Stimulated activated CD4-positive, alpha-beta T cell treated with anti-CD3 and anti-CD28 coated beads, Interleukin-1b, Interleukin-23, amount 100 ng/mL, for 48 hours (primary cell): Measurements from ENCODE around the gene F8.
"Not testable (repeated sequence)": the region's sequence is repeated elsewhere in the genome, so short reads cannot be mapped to it uniquely, and the experiment has no call there.

ENCODE experiments used
- DNase-seq: peaks from one replicate; pipeline ENCODE4 v3.0.0-alpha.2; 2020

F8 gene

DNA sequence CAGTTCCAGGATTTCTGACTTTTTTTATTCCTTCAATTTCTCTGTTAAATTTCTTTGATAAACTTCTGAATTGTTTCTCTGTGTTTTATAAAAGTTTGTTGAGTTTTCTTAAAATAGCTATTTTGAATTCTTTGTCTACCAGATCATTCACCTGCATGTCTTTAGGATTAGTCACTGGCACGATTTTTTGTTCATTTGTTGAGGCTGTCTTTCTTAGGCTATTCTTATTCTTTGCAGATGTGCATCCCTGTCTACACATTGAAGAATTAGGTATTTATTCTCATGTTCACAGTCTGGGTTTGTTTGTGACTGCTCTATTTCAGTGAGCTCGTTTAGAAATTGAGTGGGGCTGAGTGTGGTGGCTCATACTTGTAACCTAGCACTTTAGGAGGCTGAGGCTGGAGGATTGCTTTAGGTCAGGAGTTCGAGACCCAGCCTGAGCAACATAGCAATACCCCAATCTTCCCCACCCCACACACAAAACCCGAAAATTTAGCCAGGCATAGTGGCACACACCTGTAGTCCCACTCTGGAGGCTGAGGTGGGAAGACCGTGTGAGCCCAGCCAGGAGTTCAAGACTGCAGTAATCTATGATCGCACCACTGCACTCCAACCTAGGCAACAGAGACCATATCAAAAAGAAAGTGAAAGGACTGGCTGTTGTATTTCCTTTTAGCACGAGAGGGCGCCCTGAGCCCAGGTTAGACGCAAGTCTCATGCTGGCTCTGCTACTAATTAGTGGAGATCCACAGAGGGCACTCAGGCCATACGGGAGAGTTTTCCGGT, 42.0 kb downstream of the F8 start:
- peak; percentile 74 for DNase-seq

GRCh38 chrX:154979629-154980028, 42.9 kb downstream of the F8 start:
- no peak for DNase-seq

GRCh38 chrX:154968353-154968752, 54.2 kb downstream of the F8 start:
- no peak for DNase-seq

DNA sequence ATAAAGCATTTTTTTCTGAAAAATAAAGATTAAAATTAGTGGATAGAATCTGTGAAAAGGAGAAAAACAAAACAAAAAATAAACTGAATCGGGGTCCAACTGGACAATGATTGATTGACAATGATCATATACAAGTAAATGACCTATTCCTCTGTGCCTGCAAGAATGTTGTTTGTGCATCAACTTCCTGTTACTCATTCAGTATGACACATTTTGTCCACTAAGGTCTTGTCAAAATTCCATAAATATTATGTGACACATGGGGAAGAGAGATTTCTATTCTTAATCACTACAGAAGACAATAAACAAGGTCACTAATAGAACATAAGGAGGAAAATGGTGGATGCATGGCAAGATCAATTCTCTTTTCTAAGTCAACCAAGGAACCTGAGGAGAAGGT, 54.9 kb downstream of the F8 start:
- no peak for DNase-seq

- DNase-seq, result no peak
These were observed 60.6 kb downstream of the F8 start for GRCh38 chrX:154961947-154962346.

DNA sequence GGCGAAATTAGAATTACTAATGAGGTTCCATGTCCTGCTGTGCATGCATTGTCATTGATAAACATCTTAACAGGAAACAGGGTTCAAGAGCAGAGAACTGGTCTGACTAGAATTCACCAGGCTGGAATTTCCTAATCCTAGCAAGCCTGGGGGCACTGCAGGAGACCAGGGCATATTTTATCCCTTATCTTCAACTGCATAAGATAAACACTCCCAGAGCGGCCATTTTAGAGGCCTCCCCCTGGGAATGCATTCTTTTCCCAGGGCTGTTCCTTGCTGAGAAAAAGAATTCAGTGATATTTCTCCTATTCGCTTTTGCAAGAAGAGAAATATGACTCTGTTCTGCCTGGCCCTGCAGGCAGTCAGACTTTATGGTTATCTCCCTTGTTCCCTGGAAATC, 66.7 kb downstream of the F8 start:
- not testable (repeated sequence) for DNase-seq

- not testable (repeated sequence) for DNase-seq
These were observed 83.3 kb downstream of the F8 start for GRCh38 chrX:154939265-154939664.

DNA sequence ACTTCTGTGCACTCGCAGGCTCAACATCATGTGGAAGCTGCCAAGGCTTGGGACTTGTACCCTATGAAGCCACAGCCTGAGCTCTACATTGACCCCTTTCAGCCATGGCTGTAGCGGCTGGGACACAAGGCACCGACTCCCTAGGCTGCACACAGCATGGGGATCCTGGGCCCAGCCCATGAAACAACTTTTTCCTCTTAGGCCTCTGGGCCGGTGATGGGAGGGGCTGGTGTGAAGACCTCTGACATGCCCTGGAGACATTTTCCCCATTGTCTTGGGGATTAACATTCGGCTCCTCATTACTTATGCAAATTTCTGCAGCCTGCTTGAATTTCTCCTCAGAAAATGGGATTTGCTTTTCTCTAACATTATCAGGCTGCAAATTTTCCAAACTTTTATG, 97.8 kb downstream of the F8 start:
- not testable (repeated sequence) for DNase-seq

GRCh38 chrX:154918060-154918483, 104.5 kb downstream of the F8 start:
- no peak for DNase-seq

- no peak for DNase-seq
These were observed 108.5 kb downstream of the F8 start for GRCh38 chrX:154914052-154914451.

DNA sequence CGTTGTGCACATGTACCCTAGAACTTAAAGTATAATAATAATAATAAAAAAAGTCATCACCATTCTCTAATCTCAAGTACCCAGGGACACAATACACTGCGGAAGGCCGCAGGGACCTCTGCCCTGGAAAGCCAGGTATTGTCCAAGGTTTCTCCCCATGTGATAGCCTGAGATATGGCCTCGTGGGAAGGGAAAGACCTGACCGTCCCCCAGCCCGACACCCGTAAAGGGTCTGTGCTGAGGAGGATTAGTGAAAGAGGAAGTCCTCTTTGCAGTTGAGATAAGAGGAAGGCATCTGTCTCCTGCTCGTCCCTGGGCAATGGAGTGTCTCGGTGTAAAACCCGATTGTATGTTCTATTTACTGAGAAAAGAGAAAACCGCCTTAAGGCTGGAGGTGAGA, 112.0 kb downstream of the F8 start:
- DNase-seq, result not testable (repeated sequence)

- not testable (repeated sequence) for DNase-seq
These were observed 112.5 kb downstream of the F8 start for GRCh38 chrX:154910048-154910447.

DNA sequence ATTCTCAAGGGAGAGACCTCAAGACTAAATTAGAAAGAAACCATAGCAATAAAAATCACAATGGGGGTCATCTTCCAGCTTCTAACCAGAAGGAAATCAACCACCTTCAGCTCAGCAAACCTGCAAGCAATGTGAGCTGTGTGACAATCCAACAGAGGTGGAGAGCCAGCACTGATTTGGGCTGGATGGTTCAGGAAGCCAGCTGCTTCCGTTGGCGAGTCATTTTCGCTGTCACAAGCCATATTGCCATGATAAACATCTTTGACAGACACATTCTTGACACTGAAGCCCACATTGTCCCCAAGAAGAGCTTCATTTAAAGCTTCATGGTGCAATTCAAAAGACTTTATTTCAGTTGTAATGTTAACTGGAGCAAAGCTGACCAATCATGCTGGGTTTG, 113.7 kb downstream of the F8 start:
- no peak for DNase-seq

- no peak for DNase-seq
These were observed 120.1 kb downstream of the F8 start for GRCh38 chrX:154902408-154902807.

GRCh38 chrX:154900323-154900722, 122.2 kb downstream of the F8 start:
- no peak for DNase-seq

DNA sequence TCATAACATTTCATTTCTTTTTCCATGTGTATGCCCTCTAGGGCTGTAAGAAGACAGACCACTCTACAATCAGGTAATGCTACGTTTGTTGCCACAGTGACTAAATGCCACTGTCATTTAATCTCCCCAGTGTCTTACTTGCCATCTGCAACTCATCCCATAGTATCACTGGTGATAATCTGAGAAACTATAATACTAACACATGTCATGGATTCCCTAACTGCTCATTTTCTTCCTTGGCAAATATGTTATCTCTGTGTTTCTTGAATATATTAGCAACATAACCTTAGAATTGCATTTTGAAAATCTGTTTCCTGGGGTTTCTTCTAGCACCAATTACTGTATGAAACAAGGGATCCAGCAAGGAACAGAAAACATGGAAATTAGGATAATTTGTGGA, 130.2 kb downstream of the F8 start:
- no peak for DNase-seq

DNA sequence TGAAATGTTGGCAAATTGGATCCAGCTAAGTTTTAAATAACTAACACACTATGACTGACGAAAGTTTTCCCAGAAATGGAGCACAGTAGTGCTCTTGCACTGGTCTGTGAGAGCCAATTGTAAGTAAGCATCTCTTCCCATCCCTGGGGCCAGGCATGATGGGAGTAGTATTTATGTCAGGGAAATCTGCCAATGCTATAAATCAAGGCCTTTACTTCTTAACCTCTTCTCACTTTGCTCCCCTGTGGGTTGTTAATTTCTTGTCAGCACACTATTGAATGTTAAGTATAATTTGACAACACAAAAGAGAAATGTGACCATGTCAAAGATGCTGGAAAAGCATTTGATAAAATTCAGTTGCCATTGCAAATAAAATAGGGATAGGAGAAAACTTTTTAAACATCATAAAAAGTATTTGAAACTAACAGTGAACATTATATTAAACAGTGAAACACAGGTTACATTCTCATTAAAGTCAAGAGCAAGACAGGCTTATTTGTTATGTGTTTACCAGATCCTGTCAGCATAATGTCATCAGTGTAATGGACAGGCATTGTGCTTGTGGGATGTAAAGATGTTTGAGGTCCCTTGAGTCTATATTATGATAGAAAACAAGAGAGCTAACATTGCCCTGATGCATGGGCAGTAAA, 131.4 kb downstream of the F8 start:
- DNase-seq, result no peak

DNA sequence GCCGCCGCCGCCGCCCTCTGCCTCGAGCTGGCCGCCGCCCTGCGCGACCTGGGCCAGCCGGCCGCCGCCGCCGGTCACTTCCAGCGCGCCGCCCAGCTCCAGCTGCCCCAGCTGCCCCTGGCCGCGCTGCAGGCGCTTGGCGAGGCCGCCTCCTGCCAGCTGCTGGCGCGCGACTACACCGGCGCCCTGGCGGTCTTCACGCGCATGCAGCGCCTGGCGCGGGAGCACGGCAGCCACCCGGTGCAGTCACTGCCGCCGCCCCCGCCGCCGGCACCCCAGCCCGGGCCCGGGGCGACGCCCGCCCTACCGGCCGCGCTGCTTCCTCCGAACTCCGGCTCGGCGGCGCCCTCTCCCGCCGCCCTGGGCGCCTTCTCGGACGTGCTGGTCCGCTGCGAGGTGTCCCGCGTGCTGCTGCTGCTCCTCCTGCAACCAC, 135.7 kb downstream of the F8 start:
- DNase-seq, result not testable (repeated sequence)

- peak; percentile 61 for DNase-seq
These were observed 136.3 kb downstream of the F8 start, which contains the start of gene F8A1 for GRCh38 chrX:154886069-154886788. Gene F8A1 (plus strand): TSS chrX:154886355. CDS start chrX:154886375, 20 bp downstream.

GRCh38 chrX:154885549-154885948, 137.0 kb downstream of the F8 start:
- peak; percentile 4 for DNase-seq

DNA sequence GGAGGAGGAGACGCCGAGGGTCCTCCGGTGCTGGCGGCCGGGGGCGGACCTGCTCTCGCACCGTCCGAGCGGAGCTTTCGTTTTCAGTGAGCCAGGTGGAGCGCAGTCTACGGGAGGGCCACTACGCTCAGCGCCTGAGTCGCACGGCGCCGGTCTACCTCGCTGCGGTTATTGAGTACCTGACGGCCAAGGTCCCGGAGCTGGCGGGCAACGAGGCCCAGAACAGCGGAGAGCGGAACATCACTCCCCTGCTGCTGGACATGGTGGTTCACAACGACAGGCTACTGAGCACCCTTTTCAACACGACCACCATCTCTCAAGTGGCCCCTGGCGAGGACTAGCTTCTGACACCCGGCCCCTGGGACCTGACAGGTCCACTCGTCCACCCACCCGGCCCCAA, 137.5 kb downstream of the F8 start:
- not testable (repeated sequence) for DNase-seq

- not testable (repeated sequence) for DNase-seq
These were observed 138.5 kb downstream of the F8 start for GRCh38 chrX:154884069-154884468.

DNA sequence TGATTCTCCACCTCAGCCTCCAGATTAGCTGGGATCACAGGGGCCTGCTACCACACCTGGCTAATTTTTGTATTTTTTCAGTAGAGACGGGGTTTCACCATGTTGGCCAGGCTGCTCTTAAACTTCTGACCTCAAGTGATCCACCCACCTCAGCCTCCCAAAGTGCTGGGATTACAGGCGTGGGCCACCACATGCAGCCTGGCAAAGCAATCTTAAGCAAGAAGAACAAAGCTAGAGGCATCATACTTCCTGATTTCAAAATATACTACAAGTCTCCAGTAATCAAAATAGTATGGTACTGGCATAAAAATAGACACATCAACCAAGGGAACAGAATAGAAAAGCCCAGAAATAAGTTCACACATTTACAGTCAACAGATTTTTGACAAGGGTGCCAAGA, 149.2 kb downstream of the F8 start:
- DNase-seq, result no peak

DNA sequence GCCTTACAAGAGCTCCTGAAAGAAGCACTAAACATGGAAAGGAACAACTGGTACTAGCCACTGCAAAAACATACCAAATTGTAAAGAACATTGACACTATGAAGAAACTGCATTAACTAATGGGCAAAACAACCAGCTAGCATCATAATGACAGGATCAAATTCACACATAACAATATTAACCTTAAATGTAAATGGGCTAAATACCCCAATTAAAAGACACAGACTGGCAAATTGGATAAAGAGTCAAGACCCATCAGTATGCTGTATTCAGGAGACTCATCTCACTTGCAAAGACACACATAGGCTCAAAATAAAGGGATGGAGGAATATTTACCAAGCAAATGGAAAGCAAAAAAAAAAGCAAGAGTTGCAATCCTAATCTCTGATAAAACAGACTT, 154.0 kb downstream of the F8 start:
- not testable (repeated sequence) for DNase-seq
